GM12872 (cell line): ENCODE measurements around the gene MED16.

Experiments
- TF ChIP-seq, protein P1 (sequence below): IDR thresholded peaks from 3 replicates; pipeline ENCODE4 v1.5.1; 2011; ENCODE audit warnings: low read depth, mild to moderate bottlenecking, low read length, moderate library complexity; ENCODE audit not compliant: insufficient read depth

MED16 gene

DNA sequence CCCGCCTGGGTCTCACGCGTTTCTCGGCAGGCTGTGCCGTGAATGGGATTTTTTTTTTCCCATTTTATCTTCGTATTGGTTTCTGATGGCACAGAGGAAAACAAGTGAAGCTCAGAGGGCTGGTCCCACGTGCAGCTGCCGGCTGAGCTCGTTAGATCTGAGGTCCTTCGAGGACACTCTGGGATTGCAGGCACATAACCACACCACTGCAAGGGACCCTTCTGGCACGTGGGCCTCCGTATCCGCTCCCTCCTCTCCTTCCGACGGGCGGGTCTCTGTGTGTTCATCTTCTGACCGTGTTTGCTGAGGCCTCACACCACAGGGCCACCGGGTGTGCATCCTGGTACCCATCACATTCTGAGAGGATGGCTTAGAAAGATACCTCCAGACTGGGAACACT lies 16.9 kb downstream of the MED16 start:
- TF ChIP-seq, protein P1, sequence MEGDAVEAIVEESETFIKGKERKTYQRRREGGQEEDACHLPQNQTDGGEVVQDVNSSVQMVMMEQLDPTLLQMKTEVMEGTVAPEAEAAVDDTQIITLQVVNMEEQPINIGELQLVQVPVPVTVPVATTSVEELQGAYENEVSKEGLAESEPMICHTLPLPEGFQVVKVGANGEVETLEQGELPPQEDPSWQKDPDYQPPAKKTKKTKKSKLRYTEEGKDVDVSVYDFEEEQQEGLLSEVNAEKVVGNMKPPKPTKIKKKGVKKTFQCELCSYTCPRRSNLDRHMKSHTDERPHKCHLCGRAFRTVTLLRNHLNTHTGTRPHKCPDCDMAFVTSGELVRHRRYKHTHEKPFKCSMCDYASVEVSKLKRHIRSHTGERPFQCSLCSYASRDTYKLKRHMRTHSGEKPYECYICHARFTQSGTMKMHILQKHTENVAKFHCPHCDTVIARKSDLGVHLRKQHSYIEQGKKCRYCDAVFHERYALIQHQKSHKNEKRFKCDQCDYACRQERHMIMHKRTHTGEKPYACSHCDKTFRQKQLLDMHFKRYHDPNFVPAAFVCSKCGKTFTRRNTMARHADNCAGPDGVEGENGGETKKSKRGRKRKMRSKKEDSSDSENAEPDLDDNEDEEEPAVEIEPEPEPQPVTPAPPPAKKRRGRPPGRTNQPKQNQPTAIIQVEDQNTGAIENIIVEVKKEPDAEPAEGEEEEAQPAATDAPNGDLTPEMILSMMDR, result no peak

DNA sequence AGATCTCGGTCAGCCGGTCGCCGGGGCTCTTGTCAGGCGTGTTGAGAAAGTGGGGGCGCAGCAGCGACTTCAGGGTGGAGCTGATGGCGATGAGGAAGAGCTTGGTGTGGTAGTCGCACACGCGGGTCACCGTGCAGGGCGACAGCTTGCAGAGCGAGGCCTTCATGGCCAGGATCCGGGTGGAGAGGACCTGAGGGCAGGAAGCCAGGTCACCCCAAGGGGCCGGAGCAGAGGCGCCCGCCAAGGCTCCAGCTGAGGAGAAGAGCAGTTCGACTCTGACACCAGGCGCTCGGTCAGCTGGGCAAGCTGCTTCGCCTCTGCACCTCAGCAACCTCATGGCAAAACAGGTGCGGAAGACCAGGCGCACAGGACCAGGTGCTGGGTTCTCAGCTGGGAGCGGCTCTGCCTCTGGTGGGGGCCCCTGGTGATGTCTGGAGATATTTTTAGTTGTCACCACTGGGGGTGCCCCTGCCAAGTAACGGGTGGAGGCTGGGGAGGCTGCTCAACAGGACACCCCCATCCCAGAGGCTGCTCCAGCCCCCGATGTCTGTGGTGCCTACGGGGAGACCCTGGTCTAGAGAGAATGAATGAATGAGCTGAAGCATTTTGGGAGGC lies 17.6 kb downstream of the MED16 start:
- TF ChIP-seq, protein P1, result no peak

- TF ChIP-seq, protein P1, result no peak
These were observed 19.4 kb downstream of the MED16 start for GRCh38 chr19:873561-874041.

DNA sequence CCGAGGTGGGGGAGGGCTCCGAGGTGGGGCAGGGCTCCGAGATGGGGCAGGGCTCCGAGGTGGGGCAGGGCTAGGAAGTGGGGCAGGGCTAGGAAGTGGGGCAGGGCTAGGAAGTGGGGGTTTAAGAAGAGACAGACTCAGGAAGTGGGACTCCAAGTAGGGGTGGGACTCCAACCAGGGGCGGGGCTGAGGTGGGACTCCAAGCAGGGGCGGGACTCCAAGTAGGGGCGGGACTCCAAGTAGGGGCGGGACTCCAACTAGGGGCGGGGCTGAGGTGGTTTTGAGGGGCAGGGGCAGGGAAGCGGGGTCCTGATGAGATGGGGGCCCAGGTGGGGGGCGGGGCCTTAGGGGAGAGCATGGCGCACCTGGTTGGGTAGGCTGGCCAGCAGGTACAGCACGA lies 19.9 kb downstream of the MED16 start:
- TF ChIP-seq, protein P1, result no peak

GRCh38 chr19:872266-872951 lies 20.6 kb downstream of the MED16 start:
- TF ChIP-seq, protein P1, result no peak

DNA sequence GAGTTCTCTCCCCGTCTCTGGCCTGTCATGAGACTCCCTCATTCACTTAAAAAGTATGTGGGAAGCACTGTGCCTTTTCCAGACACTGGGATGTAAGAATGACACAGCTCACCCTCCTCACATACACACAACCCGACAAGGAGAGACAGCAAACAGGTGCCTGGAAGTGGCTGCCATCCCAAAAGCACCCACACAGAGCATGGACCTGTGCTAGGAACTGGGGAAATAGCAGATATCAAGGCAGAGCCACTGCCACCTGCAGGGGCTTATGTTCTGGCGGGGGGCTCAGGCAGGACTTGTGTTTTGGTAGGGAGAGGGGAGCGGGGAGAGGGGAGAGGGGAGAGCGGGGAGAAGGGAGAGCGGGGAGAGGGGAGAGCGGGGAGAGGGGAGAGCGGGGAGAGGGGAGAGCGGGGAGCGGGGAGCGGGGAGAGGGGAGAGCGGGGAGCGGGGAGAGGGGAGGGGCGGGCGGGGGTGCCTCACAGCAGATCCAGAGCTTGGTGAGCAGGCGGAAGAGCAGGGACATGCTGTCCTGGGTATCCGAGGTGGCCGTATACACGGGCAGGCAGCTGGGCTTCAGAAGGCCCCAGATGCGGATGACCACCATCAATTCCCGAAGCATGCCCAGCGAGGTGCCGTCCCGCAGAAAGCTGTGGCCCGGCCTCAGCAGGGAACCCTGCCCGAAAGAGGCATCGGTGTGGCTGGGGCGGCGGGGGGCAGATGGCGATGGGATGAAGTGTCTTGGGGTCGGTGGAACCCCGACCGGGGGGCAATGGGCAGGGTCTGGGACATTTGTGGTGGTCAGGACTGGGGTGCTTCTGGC lies 21.3 kb downstream of the MED16 start:
- TF ChIP-seq, protein P1, result no peak

DNA sequence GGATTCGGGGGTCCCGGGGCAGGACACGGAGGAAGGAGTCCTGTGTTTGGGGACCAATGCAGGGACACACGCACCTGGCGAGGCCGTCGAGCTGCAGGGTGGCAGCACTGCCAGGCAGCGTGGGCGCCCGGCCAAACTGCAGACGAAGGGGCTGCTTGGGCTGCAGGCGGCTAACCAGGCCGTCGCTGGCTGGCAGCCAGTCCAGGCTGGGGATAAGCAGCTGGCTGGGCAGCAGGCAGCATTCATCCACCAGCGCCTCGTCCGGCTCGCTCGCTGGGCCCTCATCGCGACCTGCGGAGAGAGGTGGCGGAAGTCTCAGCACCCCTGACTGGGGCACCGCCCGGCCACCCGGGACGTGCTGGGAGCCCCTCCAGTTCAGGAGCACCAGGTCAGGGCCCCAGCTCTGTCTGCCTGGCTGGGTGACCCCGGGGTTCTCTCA lies 22.0 kb downstream of the MED16 start:
- TF ChIP-seq, protein P1, result no peak
